HG03521 (cell line): Measurements from ENCODE around the gene HOXD11.

ENCODE experiments used
- ATAC-seq: cut with Tn5 transposase; IDR thresholded peaks from one replicate; pipeline ENCODE4 v1.9.1; 2021; ENCODE audit warnings: mild to moderate bottlenecking, moderate library complexity; ENCODE audit not compliant: unreplicated experiment

The HOXD11 gene

DNA sequence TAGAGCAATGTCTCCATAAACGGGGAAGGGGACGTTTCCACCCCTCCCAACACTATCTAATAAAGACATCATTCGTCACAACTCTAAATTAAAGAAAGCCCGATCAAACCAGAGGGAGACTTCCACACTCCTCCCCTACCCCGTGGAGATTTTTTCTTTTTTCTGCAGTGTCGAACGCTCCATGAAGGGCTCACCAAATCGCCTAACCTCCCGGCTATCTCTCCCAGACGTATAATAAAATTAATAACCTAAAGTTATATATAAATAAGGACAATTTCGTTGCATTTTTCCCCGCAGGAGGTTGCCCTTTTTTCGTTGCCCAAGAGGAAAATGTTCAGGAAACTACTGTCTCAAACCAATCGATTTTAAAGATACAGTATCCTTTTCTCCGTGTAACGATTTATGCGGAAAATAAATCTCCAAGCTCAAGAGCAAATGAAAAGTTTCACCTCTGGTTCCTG is 25.7 kb upstream of the HOXD11 start:
- no peak for ATAC-seq

- ATAC-seq = no peak
Observed at GRCh38 chr2:176081837-176082524, 25.1 kb upstream of the HOXD11 start.

- no peak for ATAC-seq
Observed at GRCh38 chr2:176082525-176082823, 24.6 kb upstream of the HOXD11 start.

- no peak for ATAC-seq
Observed at GRCh38 chr2:176082824-176083751, 24.0 kb upstream of the HOXD11 start.

DNA sequence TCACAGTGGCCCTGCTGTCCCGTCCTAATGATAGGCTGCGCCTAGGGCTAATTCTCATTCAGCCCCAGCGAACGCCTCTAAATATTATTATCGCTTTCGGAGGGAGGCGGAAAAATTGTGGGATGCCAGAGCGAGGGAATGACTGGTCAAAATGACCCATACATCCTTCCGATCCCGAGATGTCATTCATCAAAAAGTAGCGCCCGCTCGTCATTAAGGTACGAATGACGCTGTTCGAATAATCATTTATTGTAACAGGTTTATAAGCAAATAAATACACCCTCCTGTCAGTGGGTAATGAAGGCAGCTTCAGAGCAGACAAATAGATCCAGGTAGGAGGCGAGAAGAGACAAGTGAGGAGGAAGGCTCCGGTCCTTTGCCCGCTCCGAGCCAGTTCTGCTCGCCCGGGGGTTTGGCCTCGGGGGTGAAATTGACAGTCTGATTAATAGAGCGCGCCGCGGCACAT is 23.3 kb upstream of the HOXD11 start, which contains the start of gene EVX2:
TSS of gene EVX2 (minus strand) at position 167 of the 466 bp plus-strand sequence. CDS start 186 bp downstream, outside the sequence.
- no peak for ATAC-seq

GRCh38 chr2:176084611-176085119 is 22.4 kb upstream of the HOXD11 start:
- no peak for ATAC-seq

GRCh38 chr2:176085120-176085788 is 21.8 kb upstream of the HOXD11 start:
- ATAC-seq = no peak

DNA sequence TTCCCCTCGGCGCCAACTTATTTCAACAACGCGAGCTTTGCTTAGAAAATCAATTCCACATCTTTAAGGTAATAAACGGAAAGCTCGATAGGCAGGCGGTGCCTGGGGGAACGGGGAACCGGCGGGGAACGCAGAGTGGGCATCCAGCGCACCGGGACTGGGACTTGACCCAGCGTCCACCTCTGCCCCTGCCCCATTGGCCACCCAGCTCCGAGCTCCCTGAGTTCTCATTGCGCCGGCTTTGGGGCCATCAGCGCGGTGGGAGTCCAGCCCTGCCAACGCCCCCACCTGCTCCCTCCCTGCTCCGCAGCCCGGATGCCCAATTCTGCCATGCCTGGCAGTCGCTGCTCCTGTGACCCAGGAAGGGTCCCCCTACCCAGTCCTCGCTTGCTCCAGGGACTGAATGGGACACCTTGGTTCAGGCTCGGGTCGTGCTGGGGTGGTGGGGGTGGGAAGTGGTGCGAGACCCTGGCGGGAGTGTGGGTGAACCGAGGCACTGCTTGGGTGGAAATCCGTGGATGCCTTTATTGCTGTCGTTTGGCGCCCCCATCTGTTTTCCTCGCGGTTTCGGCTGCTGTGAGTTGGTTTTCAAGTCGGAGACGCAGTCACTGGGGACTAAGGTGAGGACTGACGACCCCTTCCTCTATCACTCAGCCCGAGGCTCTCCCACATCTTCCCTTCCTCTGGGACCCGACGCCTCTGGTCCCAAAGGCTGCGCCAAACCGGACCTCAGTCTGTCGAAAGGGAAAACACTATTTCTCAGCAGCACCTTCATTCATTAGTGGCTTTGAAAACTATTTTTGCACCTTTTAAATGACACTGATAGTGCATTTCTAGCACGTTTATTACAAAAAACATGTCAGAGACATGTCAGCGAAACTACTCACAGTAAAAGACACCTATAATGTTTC is 21.0 kb upstream of the HOXD11 start:
- no peak for ATAC-seq

DNA sequence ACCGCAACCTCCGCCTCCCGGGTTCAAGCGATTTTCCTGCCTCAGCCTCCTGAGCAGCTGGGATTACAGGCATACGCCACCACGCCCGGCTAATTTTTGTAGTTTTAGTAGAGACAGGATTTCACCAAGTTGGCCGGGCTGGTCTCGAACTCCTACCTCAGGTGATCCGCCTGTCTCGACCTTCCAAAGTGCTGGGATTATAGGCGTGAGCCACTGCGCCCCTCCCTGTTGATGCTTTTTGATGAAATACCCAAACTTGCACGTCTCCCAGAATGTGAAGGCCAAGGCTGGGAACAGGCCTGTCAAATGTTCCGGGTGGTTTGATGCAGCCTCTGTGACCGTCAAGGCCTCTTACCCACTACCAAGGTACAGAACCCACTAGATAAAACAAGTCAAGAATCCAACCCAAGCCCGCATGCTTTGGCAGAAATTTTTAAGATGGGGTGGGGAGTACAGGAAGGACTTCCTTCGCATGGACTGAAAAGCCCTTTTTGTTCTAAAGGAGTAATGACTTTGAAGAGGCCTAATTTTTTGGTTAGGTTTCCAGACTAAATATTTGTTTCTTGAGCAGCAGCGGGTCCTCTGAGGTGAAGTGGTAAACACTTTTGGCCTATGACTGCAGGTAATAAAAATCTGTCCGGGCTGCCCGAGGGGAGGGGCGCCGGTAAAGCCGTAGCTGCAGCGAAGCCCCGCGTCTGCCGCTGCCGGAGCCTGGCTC is 19.6 kb upstream of the HOXD11 start:
- no peak for ATAC-seq

DNA sequence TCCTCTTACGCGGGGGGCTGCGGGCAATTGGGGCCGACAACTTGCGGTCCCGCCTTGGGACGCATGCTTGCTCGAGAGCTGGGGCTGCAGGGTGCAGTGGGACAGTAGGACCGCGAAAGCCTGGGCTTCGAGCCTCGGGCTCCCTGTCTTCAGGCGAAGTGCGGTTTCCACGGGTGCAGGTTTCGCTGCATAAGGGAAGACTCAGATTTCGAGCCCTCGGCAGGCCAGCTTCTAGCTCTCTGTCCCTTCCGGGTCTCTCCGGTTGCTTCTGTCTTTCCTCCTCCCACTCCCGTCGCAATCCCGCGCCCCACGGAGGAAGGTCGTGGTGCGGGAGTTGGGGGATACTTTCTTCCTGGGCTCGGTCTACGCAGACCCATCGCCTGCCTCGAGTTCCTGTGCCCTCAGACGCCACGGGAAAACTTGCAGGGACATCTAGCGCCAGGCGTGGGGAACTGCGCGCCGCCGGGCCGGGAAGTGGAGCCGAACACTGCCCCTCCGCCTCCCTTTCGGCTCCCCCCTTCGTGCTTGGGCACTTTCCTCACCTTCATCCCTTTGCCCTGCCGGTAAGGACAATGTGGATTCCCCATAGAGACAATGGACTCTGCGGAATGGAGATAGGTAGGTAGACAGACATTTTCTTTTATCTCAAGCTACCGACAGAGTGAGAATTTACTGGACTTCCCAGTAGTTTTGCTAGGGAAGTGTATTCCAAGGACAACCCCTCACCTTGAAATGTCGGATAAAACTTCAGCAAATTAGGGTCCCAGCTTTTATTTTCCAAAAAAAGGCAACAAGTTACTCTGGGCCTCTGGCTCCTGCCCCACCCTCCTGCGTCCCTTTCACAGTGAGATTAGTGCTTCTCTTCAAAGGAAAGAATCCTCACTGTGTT is 18.8 kb upstream of the HOXD11 start:
- no peak for ATAC-seq

DNA sequence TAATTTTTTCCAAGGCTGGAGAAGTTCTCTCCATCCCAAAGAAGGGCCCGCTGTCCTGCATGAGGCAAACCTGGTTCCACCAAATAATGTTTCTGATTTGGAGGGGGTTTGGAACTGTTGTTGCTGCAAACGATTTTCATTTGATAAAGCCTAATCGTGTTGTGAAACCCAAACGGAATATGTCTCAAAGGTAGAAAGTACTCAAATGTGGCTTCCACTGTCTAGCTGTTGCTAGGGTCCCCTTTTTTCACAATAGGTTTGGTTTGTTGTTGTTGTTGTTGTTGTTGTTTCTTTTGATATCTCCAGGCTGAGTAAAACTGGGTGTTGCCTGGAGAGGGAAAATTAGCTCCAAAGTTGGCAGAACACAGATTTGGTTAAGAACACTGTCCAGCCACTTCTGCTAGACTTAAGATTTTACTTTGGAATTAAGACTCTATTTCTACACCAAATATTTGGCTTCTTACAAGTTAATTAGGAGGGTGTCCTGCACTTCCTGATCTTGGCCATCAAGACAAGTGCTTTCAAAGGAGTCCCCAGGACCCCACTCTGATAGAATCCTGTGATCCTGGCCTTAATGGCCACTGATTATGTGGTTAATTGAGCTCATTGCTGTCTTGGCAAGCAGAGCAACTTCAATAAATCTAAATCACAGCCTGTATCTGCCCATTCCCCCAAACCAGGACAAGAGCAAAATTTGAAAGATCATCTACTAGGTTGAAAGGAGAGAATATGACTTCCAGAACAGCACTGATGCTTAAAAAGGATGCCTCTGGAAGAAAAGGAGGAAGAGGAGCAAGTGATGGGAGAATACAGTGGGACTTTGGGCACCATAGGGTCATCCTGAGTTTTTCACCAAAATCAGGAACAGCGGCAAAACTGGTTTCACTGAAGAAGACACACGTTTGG is 17.9 kb upstream of the HOXD11 start:
- no peak for ATAC-seq

DNA sequence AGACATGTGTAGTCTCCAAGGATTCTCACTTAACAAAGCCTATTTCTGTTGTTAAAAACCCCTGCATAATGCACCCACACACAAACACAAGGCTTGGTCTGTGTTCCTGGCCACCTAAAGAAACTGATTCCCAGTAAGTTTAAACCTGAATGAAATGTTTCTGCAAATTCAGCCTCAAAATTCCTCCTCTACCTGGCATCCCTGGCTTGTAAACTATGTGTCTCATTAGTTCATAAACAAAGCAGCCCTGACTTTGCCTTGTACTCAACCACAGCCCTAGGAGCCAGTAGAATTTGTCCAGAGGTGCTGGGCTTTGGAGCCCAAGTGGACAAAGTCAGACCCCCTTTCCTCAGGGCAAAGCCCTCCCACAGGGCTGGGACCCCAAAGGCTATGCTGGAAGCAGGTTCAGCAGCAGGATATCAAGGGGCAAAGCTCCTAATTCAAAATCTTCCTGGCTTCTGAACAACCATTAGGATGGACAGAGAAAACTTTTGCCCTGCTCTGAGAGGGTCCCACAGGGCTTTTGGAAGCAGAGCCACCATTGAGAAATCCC is 17.2 kb upstream of the HOXD11 start:
- ATAC-seq = no peak

GRCh38 chr2:176090862-176091261 is 16.2 kb upstream of the HOXD11 start:
- no peak for ATAC-seq

DNA sequence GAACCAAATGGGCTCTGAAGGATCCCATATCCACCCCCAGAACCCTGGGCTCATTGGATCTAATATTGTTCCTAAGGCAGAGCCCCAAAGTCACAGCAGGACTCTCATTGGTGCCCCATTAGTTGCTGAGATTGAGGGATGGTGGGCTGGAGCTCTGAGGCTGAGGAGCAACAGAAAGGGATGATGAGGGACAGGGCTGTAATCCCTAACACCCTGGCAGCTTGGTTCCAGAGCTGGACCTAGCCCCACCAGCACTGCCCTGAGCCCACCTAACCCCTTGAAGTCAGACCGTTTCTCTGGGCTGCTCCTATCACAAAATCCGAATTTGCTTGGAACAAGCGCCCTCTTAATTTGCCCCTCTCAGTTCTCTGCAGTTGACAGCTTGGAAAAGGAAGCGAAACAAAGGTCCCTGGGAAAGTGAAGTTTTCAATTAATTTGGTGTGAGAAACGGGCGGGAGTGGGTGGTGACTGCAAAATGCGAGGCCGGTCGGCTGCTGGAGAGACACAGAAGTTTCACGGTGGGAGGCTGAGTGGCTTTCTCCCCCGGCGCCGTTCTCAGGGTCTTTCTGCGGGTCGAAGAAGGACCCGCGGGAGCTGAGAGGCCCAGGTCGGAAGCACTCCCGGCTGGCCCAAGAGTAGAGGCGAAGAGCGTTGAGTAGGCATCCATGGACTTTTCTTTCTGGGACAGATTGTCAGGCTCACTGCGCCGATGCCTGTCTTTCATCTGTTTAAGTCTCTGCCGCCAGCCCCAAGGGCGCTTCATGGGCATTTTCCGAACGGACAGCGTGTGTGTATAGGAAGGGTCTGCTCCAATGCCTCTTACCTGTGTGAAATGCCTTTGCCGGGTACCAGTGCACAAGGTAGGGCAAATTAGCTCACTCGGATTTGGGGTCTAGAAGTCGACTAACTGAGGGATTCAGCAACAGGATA is 15.5 kb upstream of the HOXD11 start:
- ATAC-seq = no peak

DNA sequence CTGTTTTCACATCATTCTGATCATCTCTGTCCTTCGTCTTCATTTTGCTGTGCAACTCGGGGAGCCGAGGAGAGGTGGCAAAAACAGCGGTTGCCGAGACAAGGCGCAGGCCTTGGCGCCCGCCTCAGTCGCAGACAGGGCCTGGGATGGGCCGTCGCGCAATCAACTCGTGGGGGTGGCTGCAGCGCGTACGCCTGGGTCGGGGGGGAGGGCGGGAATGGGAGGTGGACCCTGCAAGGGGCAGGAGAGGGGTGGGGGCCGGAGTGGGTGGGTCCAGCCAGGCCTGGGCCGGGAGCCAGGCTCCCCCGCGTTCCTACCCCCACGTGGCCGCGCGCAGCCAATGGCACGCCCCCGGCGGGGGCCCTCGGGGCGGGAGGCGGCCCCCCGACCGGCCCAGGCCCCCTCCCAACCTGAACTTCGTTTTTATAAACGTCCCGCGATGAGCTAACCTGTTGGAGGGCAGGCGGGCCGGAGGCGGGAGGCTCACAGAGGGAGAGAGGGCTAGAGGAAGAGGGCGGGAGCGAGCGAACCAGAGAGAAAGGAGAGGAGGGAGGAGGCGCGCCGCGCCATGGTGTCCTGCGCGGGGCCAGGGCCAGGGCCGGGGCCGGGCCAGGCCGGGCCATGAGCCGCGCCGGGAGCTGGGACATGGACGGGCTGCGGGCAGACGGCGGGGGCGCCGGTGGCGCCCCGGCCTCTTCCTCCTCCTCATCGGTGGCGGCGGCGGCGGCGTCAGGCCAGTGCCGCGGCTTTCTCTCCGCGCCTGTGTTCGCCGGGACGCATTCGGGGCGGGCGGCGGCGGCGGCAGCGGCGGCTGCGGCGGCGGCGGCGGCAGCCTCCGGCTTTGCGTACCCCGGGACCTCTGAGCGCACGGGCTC is 14.6 kb upstream of the HOXD11 start, which contains the start of gene HOXD13:
TSS of gene HOXD13 (plus strand) at position 452 of the 875 bp plus-strand sequence. CDS start at position 622, 170 bp downstream.
- ATAC-seq = no peak
